HPDE6-E6E7 (cell line): ENCODE measurements around the gene GNAQ.
"Not testable (repeated sequence)": the region's sequence is repeated elsewhere in the genome, so short reads cannot be mapped to it uniquely, and the experiment has no call there.

Experiments used
- DNase-seq: peaks from one replicate; pipeline ENCODE4 v3.0.0; 2011; ENCODE audit warnings: missing footprints; ENCODE audit errors: extremely low spot score

The GNAQ gene

DNA sequence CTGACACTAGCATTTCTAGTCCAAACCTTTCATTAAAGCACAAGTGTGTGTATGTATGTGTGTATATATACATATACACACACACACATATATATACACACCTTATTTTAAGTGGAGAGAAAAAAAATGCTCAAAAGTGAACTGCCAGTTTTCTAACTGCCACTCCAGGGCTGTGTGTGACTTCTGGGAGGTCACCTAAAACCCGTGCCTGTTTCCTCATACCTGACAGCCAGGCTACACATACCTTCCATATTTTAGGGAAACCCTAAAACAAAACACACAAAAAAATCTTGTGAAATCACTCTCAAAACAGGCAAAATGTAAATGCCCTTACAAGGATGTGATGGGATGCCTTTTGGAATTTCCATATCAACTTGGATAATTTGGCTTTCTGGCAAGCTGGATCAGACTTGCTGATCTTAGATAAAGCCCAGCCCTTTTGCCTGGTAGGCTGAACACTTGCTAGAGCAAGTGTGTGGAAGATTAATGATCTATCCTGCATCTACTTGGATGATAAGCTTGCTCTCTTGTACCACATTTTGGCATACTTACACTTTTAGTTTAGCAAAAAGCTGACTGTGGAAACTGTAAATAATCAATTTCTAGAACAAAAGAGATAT, 127.8 kb downstream of the GNAQ start:
- no peak for DNase-seq

DNA sequence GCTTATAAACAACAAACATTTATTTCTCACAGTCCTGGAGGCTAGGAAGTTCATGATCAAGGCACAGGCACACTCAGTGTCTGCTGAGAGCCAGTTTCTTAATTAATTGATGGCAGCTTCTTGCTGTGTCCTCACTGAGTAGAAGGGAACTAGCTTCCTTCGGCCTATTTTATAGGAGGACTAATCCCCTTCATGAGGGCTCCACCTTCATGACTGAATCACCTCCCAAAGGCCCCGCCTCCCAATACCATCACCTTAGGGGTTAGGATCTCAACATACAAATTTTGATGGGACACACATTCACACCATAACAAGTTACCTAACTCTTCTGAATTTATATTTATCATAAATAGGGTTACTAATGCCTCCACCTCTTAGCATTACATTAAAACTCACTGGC, 129.8 kb downstream of the GNAQ start:
- DNase-seq = no peak

DNA sequence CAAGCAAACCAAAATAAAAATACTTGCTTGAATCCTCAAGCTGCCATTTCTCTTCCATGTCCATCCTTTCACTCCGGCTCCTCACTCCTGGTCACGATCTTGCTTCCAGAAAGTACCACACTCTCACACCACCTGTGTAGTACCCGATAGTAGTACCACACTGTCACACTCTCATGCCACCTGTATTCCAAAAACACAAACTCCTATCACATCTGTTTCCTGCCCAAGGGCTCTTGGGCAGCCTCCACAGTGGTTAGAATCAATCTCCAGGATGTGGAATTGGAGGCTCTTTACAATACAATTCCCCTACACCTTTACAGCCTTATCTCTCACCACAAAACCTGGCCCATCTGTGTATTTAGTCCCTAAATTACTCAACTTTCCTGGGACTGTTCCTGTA, 130.6 kb downstream of the GNAQ start:
- DNase-seq = no peak

DNA sequence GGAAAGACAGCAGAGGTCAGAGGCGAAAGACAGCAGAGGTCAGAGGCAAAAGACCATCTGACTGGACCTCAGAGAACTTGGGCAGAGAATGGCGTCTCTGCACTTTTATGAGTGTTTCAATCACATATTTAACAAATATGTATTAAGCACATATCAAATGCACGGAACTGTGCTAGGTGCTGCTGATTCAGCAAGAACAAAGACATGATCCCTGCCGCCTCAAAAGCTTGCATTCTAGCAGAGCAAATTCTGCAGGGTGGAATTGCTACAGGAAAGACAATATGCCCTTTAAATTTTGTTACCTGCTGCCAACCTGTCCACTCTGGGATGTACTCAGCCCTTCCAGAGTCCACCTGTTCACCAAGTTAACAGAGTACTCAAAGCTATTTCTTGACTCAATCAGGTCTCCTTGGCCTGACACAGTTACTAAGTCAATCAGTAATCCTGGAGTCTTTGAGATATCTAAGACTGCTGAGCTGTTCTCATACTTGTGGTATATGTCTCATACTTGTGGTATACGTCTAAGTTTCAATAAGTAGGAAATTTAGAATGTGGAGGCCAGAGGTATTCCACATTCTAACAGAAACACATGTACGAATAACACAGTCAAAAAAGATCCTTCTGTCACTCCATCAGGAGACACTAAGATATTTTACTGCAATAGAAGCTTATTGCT, 131.8 kb downstream of the GNAQ start:
- DNase-seq = peak; percentile 20

DNA sequence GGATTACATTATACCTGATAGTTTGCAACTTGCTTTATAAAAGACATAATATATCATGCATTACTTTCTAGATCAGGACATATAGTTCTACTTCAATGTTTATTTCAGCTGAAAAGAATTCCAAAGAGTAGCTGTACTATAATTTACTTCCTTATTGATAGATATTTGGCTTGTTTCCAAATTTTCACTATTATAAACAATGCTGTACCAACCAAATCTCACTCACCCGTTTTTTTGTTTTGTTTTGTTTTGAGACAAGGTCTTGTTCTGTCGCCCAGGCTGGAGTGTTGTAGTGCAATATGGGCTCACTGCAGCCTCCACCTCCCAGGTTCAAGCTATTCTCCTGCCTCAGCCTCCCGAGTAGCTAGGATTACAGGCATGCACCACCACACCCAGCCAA, 132.7 kb downstream of the GNAQ start:
- DNase-seq = no peak

DNA sequence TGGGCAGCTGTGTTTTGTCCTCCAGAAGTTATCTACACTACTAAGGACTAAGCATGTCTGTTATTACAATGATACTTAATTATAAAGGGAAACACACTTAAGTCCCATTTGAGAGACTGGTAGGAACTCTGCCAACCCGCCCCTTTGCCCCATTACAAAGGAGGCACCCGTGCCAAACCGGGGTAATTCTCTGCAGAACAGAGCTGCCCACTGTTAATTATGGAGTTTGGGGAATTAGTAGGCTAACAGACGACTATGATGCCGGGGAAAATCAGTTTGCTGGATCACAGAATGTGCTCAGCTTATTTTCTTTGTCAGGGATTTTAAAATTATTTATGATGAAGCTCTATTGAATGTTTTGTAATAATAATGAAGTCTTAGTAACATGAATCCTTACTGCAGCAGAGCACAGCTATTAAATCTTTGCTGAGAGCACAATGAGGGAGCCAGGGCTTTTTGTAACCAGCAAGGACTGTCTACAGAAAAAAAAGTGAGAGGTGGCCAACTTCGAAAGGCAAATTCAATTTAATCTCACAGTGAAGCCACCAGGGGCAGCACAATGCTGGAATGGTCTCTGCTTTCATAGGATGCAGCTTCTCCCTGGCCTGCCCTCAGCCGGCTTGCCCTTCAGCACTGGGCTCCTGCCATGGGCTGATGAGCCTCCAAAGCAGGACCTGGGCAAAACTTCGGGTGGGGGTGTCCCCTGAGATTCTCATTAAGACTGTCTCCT, 134.5 kb downstream of the GNAQ start:
- DNase-seq = no peak

DNA sequence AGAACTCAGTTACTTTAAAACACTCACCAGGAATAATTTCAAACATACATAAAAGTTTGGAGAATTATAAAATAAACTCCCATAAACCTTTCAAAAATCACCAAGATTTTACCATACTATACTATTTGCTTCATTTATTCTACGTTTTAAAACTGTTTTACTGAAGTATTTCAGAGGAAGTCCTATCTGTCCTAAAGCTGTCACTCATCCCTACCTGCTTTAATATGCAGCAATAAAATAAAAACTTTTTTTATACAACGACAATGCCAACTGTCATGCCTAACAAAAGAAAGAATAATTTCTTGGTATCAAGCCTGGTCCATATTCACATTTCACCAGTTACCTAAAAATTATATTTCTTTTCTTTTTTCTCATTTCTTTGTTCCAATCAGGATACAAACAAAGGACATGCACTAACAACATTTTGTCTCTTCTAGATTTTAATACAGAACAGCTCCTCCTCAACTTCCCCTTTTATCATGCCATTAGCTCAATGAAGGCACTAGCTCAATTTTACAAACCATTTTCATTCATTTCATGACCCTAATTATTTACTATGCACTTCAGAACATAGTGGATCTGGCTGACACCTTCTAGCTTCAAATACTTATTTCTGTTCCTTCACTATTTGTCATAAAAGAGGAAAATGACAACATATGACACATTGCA, 135.2 kb downstream of the GNAQ start:
- no peak for DNase-seq

DNA sequence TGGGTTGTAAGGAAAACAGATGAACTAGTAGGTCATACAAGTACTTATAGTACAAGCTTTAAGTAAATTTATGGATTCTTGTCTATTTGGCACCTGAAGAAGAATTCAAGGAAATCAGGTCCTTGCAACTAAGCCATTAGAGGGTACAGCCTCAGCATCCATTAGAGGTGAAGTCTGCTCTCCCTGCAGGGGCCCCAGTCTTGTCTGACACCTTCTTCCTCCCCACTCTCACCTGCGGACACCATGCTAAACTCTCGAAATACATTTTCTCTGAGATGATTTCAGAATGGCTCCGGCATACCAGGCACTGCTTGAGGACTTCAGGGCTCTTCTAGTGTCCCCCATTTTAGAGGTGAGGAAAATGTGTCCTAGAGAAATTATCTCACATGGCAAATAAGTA, 137.9 kb downstream of the GNAQ start:
- DNase-seq = no peak

DNA sequence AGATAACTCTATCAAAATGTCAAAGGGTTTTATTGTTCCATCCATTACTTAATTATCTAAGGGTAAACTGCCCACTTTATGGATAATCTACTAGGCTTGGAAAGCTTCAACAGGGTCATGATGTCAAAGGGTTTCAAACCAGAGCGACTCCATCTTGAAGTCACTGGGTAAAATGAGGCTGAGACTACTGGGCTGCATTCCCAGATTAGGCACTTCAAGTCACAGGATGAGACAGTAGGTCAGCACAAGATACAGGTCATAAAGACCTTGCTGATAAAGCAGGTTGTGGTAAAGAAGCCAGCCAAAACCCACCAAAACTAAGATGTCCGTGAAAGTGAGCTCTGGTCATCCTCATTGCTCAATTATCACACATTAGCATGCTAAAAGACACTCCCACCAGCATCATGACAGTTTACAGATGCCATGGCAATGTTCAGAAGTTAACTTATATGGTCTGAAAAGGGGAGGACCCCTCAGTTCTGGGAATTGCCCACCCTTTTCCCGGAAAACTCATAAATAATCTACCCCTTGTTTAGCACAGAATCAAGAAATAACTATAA, 138.6 kb downstream of the GNAQ start:
- DNase-seq = no peak

DNA sequence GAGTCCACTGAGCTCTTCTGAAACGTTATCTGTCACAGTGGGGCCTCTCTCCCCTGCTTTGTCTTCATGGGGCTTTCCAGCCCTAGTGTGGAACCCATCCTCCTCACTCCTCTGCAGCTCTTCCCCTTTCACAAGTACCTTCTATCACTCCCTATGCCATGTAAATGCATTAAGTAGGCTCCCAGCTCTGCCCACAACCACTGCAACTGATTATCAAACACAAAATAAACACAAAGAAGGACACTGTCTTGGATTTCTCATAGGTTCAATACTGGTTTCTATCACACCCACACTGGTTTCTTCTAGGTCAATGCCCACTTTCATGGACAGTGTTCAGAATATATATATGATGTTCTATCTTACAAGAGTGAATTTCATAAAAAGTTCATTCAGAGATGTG, 139.4 kb downstream of the GNAQ start:
- DNase-seq = no peak

DNA sequence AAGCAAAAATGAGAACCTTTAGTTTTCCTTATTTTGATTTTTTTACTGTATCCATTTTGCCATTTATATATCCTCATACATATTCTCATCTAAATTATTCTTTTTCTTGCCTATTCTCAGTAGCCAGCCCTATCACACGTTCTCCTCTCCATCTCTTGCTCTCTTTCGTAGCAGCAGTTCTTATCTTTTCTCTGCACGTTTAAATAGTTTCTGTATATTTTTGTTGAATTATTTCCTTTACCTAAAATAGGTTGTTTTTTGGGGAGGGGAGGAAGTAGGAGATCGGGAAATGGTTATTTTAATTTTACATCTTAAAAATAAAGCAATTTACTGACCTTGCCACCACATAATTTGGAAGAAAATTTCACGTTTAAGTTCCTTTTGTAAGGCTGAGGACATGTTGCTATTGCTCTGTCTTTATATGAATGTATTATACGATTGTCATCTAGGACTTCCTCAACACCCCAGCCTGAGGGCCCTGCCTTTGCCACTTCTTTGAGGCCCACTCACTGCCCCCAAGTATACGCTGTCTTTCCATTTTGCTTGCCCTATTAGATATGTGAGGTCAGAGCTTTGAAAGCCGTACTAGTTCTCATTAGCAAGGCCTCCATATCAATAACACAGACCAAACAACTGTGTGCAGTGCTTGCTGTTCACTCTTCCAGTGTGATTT, 140.3 kb downstream of the GNAQ start:
- no peak for DNase-seq

DNA sequence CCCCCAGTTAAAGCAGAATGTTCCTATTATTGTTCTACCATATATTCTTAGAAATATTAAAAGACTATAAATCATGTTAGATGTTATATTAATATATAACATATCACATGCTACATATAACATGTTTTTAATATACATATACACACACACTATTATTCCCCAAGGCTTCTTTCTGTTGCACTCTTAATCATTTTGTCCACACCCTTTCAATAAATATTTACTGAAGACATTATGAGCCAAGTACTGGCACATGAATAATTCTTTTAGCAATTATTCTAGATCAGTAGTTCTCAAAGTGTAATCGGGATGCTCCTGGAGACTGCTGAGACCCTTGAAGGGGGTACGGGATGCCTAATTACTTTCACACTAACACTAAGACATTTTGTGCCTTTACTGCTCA, 143.9 kb downstream of the GNAQ start:
- no peak for DNase-seq

DNA sequence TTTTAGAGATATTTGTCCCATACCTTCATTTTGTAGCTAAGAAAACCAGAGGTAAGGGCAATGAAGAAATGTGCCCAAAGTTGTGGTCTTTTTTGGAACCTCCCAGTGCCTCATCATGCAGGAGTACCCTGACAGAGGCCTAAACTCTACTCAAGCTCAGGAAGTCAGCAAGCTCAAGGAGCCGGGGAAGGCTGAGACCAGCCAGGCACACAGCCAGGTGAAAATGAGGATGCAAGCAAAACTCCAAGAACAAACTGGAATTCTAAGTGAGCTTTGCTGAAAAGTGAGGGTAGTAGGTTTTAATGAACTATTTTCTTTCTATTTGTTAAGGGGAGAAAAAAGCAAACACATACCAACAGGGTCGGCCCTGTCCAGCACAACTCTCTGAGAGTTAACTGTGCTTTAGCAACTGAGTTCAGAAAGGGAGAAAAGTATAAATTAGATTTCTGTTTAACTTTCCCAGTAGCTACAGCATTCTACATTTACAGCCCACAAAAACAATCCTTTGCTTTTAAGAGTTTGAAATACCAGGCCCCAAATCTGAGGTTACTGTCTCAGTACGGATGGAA, 146.4 kb downstream of the GNAQ start:
- no peak for DNase-seq

DNA sequence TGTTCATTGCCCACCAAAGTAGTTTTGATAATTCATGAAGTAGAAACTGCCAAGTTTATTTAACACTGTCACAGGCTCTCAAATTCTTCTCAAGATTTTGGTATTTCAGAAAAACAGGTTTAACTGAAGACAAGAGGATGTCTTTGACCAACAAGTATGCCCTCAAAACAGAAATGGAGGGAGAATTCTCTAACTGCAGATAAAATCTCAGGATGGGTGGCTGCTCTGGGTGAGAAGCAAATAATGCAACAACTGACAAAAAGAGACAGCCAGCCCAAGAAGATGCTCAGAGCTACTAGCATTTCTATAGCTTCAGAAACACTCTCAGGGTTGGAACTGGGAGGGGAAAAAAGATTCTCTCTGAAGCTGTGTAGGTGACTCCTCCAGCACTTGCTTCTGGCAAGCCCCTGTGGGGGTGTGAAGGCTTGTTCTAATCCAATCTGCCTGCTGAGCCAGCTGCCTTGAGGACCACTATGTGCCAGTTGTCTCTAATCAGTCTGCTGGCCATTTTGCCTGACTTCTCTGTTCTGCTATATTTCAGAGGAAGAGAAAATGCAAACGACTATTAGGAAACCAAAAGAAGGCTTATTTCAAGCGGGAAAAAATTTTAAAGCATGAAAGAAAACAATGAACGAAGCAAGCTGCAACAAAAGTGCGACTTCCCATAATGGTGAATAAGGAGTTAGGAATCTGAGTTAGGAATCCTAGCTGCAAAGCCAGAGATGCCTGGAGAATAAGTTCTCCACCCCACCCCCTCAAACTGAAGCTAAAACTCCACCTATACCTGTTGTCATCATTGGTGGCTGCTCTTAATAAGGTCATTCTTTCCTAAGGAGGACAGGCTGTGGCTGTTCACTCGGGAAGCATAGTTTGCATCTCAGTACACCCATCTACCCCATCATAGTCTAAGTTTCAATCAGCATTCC, 147.5 kb downstream of the GNAQ start:
- peak; percentile 50 for DNase-seq

DNA sequence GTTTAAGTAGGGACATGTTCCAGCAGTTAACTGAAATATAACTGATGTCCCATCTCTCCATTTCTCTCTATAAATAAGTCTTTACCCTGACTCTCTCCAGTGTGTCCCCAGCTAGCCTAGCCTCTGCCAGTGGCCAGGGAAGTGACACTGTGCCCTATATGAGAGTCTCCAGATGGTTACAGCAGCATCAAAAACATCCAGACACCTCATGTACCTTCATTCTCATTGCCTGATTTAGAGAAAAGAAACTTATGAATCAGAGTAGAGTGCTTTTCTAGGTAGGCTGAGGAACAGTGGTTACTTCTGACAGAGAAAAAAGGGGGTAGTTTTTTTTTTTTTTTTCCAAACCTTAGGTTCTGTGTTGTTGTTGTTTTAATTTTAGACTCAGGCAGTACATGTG, 148.5 kb downstream of the GNAQ start:
- DNase-seq = no peak

DNA sequence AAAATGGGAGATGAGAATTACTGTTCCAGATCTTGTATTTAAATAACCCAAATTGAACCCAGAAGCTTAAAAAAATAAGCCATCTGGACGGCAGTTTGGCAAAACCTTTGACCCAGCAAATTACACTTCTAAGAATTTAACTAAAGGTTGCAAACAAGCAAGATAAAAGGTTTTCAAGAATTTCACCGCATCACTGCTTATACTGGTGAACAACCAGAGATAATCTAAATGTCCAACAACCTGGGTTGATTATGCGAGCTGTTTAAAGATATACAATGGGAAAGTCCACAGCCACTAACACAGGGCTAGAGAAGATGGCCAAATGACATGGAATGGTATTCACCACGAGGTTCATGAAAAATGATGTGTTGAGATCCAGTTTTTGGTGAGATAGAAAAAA, 149.3 kb downstream of the GNAQ start:
- no peak for DNase-seq

DNA sequence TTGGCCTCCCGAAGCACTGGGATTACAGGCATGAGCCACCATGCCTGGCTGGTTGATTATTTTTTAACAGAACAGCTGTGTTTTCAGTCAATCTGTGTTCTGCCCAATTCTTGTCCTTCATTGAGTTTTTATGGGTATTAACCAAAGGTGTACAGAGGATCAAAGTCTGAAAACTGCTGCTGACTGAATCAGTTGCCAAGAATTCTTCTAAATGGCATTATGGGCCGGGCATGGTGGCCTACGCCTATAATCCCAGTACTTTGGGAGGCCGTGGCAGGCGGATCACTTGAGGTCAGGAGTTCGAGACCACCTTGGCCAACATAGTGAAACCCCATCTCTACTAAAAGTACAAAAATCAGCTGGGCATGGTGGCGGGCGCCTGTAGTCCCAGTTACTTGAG, 150.0 kb downstream of the GNAQ start:
- not testable (repeated sequence) for DNase-seq

DNA sequence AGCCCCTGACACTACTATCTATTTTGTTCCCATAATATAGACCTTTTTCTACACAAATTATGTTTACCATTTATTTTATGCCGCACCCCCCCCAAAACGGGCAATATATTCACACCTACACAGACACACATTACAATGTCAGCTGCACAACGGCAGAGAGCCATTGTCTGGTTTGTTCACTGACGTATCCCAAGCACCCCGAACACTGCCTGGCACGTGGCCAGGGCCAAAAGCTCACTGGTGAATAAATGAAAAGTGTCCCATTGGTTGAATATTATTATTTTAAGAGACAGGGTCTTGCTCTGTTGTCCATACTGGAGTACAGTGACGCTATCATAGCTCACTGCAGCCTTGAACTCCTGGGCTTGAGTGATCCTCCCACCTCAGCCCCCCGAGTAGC, 150.5 kb downstream of the GNAQ start:
- no peak for DNase-seq

DNA sequence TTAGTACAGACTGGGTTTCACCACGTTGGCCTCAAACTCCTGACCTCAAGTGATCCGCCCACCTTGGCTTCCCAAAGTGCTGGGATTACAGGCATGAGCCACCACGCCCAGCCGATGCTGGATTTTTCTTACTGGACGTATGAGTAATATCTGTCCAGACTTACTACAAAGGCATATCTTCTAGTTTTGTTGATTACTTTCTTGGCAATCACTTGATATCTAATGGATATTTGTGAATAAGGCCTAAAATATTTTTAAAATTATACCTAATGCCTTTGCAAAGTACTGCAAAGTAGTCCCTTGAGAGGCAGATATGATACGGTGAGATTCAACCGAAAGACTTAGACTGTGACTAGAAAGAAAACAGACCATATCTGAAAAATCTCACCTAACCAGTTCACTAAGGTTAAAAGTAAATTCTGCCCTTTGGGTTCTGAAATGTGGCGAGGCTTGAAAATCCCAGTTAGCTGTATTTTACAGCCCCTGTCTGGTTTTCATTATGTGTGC, 152.1 kb downstream of the GNAQ start:
- DNase-seq = no peak

DNA sequence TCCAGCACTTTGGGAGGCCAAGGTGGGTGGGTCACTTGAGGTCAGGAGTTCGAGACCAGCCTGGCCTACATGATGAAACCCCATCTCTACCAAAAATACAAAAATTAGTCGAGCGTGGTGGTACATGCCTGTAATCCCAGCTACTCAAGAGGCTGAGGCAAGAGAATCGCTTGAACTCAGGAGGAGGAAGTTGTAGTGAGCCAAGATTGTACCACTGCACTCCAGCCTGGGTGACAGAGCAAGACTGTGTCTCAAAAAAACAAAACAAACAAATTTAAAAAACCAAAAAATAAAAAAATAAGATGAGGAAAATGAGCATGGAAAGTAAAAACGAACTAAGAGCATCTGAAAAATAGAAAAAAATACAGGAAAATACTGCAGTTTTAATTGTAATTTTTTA, 152.8 kb downstream of the GNAQ start:
- DNase-seq = not testable (repeated sequence)
